Tibial artery (tissue), 4 donors: ENCODE results near the gene MLPH.

Source experiments
- DNase-seq, 2 donors: peaks; one replicate each; pipeline ENCODE4 v3.0.0-alpha.2; 2019
- H3K27ac ChIP-seq, 2 donors: fragments of 200-600 bp; sonication (generic) in 1 of 2; 1 replicate in 1 of 2; 2 replicates in 1 of 2; pipeline ENCODE4 v1.5.1; 2018 to 2019; ENCODE audit warnings: mild to moderate bottlenecking in 1 of 2
- H3K27me3 ChIP-seq, 2 donors: fragments of 200-600 bp; sonication (generic) in 1 of 2; one replicate each; pipeline versions ENCODE4 v1.5.1 to v1.6.0; 2016 to 2019
- H3K36me3 ChIP-seq, 3 donors: fragments of 200-600 bp; sonication (generic) in 2 of 3; one replicate each; pipeline ENCODE4 v1.5.1; 2016 to 2019; ENCODE audit warnings: mild to moderate bottlenecking in 2 of 3
- H3K4me1 ChIP-seq, 4 donors: fragments of 200-600 bp; sonication (generic) in 2 of 4; 1 replicate in 3 of 4; 2 replicates in 1 of 4; pipeline ENCODE4 v1.5.1; 2016 to 2019
- H3K4me3 ChIP-seq, 2 donors: fragments of 200-600 bp; sonication (generic) in 1 of 2; 1 replicate in 1 of 2; 2 replicates in 1 of 2; pipeline ENCODE4 v1.5.1; 2018 to 2019; ENCODE audit warnings: mild to moderate bottlenecking in 2 of 2
- H3K9me3 ChIP-seq, 3 donors: fragments of 200-600 bp; sonication (generic) in 1 of 3; one replicate each; pipeline ENCODE4 v1.5.1; 2016 to 2019
- intact Hi-C: fragments of 100-400 bp; cut with DNase I; formaldehyde crosslinking; loops from one replicate; pipeline ENCODE4 v1.15.0; 2023; ENCODE audit warnings: low total_unique reads
- TF ChIP-seq, protein P1 (sequence below), 2 experiments: fragments of 200-600 bp in 1 of 2; fragments of 450-650 bp in 1 of 2; IDR thresholded peaks; one replicate each; pipeline ENCODE4 v1.5.1; 2017 to 2019; ENCODE audit warnings: antibody characterized with exemption in 2 of 2, mild to moderate bottlenecking in 1 of 2, moderate library complexity in 1 of 2

The MLPH gene

DNA sequence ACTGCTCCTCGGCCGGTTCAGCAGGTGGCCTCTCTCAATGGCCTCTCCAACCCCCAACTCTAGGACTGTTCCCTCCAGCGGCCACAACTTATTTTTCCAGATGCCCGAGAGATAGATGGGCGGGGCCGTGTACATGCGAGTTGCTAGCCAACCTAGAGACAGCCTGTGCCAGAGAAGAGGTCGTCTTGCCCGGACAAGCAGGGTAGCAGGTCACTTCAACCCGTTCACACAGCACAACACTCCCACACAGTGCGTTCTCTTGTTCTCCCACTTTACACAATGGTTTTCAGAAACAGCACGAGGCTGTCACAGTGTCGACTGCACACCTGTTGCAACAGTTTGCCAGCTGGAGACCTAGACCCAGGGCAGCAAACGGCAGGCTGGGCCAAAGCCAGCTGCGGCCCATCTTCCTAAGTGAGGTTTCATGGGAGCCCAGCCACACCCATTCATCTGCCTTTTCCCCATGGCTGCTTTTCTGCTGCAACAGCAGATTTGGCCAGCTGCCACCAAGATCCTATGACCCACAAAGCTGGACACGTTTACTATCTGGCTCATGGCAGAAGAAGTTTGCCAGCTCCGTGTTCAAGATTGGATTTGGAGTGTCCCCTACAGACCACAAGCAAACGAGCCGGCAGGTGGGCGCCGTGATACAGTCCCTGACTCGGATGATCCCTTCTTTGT lies 72.0 kb downstream of the MLPH start:
- peaks cover 0 to 17% (median 0%) of the 10 kb centered on the region in 3 donors for H3K36me3 ChIP-seq
- TF ChIP-seq, protein P1, sequence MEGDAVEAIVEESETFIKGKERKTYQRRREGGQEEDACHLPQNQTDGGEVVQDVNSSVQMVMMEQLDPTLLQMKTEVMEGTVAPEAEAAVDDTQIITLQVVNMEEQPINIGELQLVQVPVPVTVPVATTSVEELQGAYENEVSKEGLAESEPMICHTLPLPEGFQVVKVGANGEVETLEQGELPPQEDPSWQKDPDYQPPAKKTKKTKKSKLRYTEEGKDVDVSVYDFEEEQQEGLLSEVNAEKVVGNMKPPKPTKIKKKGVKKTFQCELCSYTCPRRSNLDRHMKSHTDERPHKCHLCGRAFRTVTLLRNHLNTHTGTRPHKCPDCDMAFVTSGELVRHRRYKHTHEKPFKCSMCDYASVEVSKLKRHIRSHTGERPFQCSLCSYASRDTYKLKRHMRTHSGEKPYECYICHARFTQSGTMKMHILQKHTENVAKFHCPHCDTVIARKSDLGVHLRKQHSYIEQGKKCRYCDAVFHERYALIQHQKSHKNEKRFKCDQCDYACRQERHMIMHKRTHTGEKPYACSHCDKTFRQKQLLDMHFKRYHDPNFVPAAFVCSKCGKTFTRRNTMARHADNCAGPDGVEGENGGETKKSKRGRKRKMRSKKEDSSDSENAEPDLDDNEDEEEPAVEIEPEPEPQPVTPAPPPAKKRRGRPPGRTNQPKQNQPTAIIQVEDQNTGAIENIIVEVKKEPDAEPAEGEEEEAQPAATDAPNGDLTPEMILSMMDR (IDR thresholded peaks at IDR 0.05): no peak
- no peaks in the 10 kb centered on the region for H3K4me1 ChIP-seq
- DNase-seq: peak in 1 of 2 donors; percentile 79
- peaks cover 0 to 17% (median 11%) of the 10 kb centered on the region in 3 donors for H3K9me3 ChIP-seq
- intact Hi-C loops: no loop called here
- H3K4me3 ChIP-seq: no peak overlapping the region
- H3K27me3 ChIP-seq: peaks cover 0 to 31% of the 10 kb centered on the region in 2 donors
- no peak overlapping the region for H3K27ac ChIP-seq

DNA sequence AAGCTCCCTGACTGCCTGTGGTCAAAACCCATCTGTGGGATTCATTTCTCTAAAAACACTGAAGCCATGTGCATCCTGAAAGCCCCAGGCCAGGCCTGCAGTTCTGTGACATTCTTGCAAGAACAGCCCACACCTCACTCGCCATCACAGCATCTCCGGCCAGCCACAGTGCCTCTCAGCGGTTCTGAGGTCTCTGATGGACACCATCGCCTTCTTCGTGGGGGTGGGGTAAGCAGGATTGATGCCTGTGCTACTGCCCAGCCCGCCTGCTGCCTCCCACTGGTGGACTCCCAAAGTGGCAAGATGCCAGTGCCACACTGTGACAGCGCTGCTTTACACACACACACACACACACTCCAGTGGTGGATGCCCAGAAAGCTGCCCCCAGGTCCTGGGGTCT lies 74.2 kb downstream of the MLPH start:
- peaks cover 0 to 36% of the 10 kb centered on the region in 2 donors for H3K27me3 ChIP-seq
- H3K9me3 ChIP-seq: peaks cover 0 to 5% (median 0%) of the 10 kb centered on the region in 3 donors
- no peaks in the 10 kb centered on the region for H3K36me3 ChIP-seq
- no peaks in the 10 kb centered on the region for H3K4me1 ChIP-seq
- intact Hi-C loops: loop anchor here (5.0 kb wide), 1 partner anchor 34 kb away; no protein-coding TSS in a partner anchor
- DNase-seq: no peak
- TF ChIP-seq, protein P1 (IDR thresholded peaks at IDR 0.05): no peak
- no peak overlapping the region for H3K27ac ChIP-seq
- H3K4me3 ChIP-seq: no peak overlapping the region

DNA sequence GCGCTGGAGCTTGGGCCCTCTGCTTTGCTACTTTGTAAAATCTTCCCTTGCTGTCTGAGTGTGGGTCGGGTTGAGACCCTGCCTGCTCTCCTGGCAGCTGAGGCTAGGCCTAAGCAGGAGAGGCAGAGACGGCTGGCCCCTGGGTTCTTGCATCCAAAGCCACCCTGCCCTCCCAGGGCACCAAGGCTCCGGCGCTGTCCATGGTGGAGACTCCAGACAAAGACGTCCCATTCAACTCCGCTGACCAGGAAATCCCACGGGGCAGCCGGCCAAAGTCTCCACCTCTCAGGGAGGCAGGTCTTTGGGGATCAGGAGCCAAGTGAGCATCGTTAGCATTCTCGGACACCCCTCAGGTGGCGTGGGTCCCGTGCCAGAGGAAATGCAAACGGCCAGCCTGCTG lies 76.8 kb downstream of the MLPH start:
- no peaks in the 10 kb centered on the region for H3K9me3 ChIP-seq
- peaks cover 0 to 22% of the 10 kb centered on the region in 2 donors for H3K27me3 ChIP-seq
- H3K36me3 ChIP-seq: no peaks in the 10 kb centered on the region
- TF ChIP-seq, protein P1 (IDR thresholded peaks at IDR 0.05): no peak
- no peaks in the 10 kb centered on the region for H3K4me1 ChIP-seq
- no peak overlapping the region for H3K27ac ChIP-seq
- intact Hi-C loops: loop anchor here (5.0 kb wide), 1 partner anchor 37 kb away; no protein-coding TSS in a partner anchor
- no peak overlapping the region for H3K4me3 ChIP-seq
- DNase-seq: no peak

DNA sequence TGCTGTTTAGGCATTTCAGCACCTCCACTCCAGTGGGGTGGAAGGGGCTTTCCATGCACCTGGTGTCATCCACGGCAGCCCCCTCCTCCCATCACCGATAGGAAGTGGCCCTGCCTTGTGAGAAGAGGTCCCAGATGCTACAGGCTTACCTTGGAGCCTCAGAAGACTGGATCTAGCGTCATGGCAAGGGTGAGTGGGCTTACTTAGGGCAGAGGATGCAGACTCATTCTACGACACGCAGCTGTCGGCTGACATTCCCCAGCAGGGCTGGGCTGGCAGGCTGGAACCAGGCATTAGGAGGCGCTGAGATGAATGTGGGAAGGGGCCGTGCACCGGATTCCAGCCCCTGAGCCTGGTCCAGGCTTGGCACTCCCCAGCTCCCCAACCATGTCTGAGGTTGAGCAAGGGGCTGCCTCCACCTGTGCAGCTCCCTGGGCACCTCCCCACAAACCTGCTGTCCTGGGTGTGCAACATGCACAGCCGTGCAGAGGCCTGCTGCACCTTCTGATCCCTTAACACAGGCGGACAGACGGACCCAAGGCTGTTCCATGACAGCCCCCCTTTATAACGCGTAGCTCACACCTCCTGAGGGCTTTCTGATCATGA lies 77.6 kb downstream of the MLPH start:
- intact Hi-C loops: loop anchor here (5.0 kb wide), 1 partner anchor 37 kb away; no protein-coding TSS in a partner anchor
- TF ChIP-seq, protein P1 (IDR thresholded peaks at IDR 0.05): no peak
- no peak for DNase-seq
- no peaks in the 10 kb centered on the region for H3K36me3 ChIP-seq
- no peaks in the 10 kb centered on the region for H3K9me3 ChIP-seq
- no peak overlapping the region for H3K4me3 ChIP-seq
- no peaks in the 10 kb centered on the region for H3K4me1 ChIP-seq
- peaks cover 0 to 14% of the 10 kb centered on the region in 2 donors for H3K27me3 ChIP-seq
- H3K27ac ChIP-seq: no peak overlapping the region

DNA sequence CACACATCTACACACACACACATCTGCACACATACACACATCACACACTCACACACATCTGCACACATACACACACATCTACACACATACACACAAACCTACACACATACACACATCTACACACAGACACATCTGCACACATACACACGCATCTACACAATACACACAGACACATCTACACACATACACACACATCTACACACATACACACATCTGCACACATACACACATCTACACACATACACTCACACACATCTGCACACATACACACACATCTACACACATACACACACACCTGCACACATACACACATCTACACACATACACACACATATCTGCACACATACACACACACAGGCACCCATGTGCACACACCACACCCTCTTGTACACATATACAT lies 78.9 kb downstream of the MLPH start:
- no peak for DNase-seq
- intact Hi-C loops: loop anchor here (2.0 kb wide), 1 partner anchor 51 kb away; no protein-coding TSS in a partner anchor
- Histone ChIP-seq H3K27me3 (peaks cover 0 to 14% of the 10 kb centered on the region in 2 donors), H3K9me3 (no peaks in the 10 kb centered on the region), H3K27ac (no peak overlapping the region), H3K4me3 (no peak overlapping the region), H3K4me1 (no peaks in the 10 kb centered on the region), H3K36me3 (no peaks in the 10 kb centered on the region)
- TF ChIP-seq, protein P1 (IDR thresholded peaks at IDR 0.05): no peak
